A549 (cell line): ENCODE results near the gene BNIP3. TPM values are rescaled to one million over a fixed set of nuclear protein-coding genes. Genes with fewer than 3 reads are reported as not detected.

Source experiments
- ATAC-seq, 2 experiments: fragments of 200-7000 bp in 1 of 2; fragments of >200 bp in 1 of 2; cut with Nextera tagmentation in 1 of 2; cut with Tn5 transposase in 1 of 2; 3 replicates each; pipeline versions ENCODE4 v1.8.0 to v1.9.1; 2018 to 2020; ENCODE audit warnings: mild to moderate bottlenecking in 1 of 2, moderate library complexity in 1 of 2
- CTCF ChIA-PET: fragments of 300-600 bp; sonication (Branson Sonifier 250); formaldehyde crosslinking; extraction: SDS; loops from one replicate; lab custom pipeline; 2021; ENCODE audit warnings: antibody characterized with exemption, inconsistent platforms; lab: Yijun Ruan, JAX
- POLR2A ChIA-PET: fragments of 350-600 bp; formaldehyde crosslinking; extraction: SDS; loops from one replicate; lab custom pipeline; 2021; ENCODE audit warnings: antibody characterized with exemption, inconsistent platforms; lab: Yijun Ruan, JAX
- DNase-seq, 2 experiments: peaks; one replicate each; pipeline versions ENCODE4 v3.0.0 to v3.0.0-alpha.2; 2011 to 2016; ENCODE audit warnings: low read depth in 1 of 2, low spot score in 1 of 2
- FAIRE-seq: peaks from 2 replicates; lab custom pipeline; 2011; peaks lifted over from hg19 to GRCh38; lab: Jason Lieb, UNC
- H3K27ac ChIP-seq, 2 experiments: fragments of >200 bp; sonication (Bioruptor Twin); formaldehyde crosslinking; 3 replicates each; pipeline ENCODE4 v1.5.1; 2016 to 2017
- H3K4me1 ChIP-seq: fragments of >200 bp; sonication (Bioruptor Twin); formaldehyde crosslinking; 3 replicates; pipeline ENCODE4 v1.6.1; 2016
- H3K4me2 ChIP-seq: fragments of >200 bp; sonication (Bioruptor Twin); formaldehyde crosslinking; 3 replicates; pipeline ENCODE4 v1.6.1; 2016
- H3K4me3 ChIP-seq: fragments of >200 bp; sonication (Bioruptor Twin); formaldehyde crosslinking; 3 replicates; pipeline ENCODE4 v1.5.1; 2016
- H3K9me3 ChIP-seq: fragments of >200 bp; sonication (Bioruptor Twin); formaldehyde crosslinking; 3 replicates; pipeline ENCODE4 v1.6.1; 2016
- BCL3 ChIP-seq: fragments of >200 bp; sonication (Bioruptor Twin); formaldehyde crosslinking; IDR thresholded peaks from 3 replicates; pipeline ENCODE4 v1.6.1; 2016
- CBX8 ChIP-seq: fragments of 200-600 bp; sonication (generic); IDR thresholded peaks from 2 replicates; pipeline ENCODE4 v1.6.1; 2016
- CHD2 ChIP-seq: fragments of 150-350 bp; IDR thresholded peaks from 2 replicates; pipeline ENCODE4 v1.6.1; 2014; ENCODE audit warnings: low read length; ENCODE audit not compliant: partially characterized antibody
- EHMT2 ChIP-seq: fragments of 200-600 bp; sonication (generic); IDR thresholded peaks from 2 replicates; pipeline ENCODE4 v1.6.1; 2016; ENCODE audit warnings: antibody characterized with exemption, low read depth, mild to moderate bottlenecking, moderate library complexity
- EP300 ChIP-seq, 2 experiments: fragments of >200 bp; sonication (Bioruptor Twin); formaldehyde crosslinking; IDR thresholded peaks; 2 replicates in 1 of 2; 3 replicates in 1 of 2; pipeline ENCODE4 v1.6.1; 2016 to 2017
- ESRRA ChIP-seq: fragments of 150-350 bp; IDR thresholded peaks from 2 replicates; pipeline ENCODE4 v1.6.1; 2014; ENCODE audit warnings: mild to moderate bottlenecking, low read length, borderline replicate concordance
- FOXS1 ChIP-seq: fragments of 250-450 bp; sonication (Bioruptor Pico); IDR thresholded peaks from 2 replicates; pipeline ENCODE4 v1.5.0; 2020; ENCODE audit warnings: mild to moderate bottlenecking, moderate library complexity
- GATA3 ChIP-seq: IDR thresholded peaks from 2 replicates; pipeline ENCODE4 v1.6.1; 2012; ENCODE audit warnings: borderline replicate concordance
- HDAC2 ChIP-seq: fragments of 200-600 bp; sonication (generic); IDR thresholded peaks from 2 replicates; pipeline ENCODE4 v1.6.1; 2016
- HEYL ChIP-seq: fragments of 250-450 bp; sonication (Bioruptor Pico); IDR thresholded peaks from 2 replicates; pipeline ENCODE4 v1.8.0; 2021; ENCODE audit warnings: mild to moderate bottlenecking, moderate library complexity
- HMGXB4 ChIP-seq: fragments of 250-450 bp; sonication (Bioruptor Pico); IDR thresholded peaks from 2 replicates; pipeline ENCODE4 v1.5.0; 2021; ENCODE audit warnings: mild to moderate bottlenecking, moderate library complexity, borderline replicate concordance
- HOXB5 ChIP-seq: fragments of 250-450 bp; sonication (Bioruptor Pico); IDR thresholded peaks from 2 replicates; pipeline ENCODE4 v1.5.0; 2020; ENCODE audit warnings: mild to moderate bottlenecking, moderate library complexity
- JUNB ChIP-seq: fragments of >200 bp; sonication (Bioruptor Twin); formaldehyde crosslinking; IDR thresholded peaks from 2 replicates; pipeline ENCODE4 v1.6.1; 2016
- KDM1A ChIP-seq: fragments of 200-600 bp; sonication (generic); IDR thresholded peaks from 2 replicates; pipeline ENCODE4 v1.6.1; 2016; ENCODE audit warnings: low read depth, mild to moderate bottlenecking
- MAFK ChIP-seq: fragments of 450-650 bp; IDR thresholded peaks from 2 replicates; pipeline ENCODE4 v1.6.1; 2014; ENCODE audit not compliant: partially characterized antibody
- MAX ChIP-seq: IDR thresholded peaks from 2 replicates; pipeline ENCODE4 v1.6.1; 2012
- MAZ ChIP-seq: fragments of 150-350 bp; IDR thresholded peaks from 2 replicates; pipeline ENCODE4 v1.6.1; 2014; ENCODE audit warnings: antibody characterized with exemption, low read depth, low read length, borderline replicate concordance
- NFE2L2 ChIP-seq: fragments of 150-350 bp; conservative IDR thresholded peaks from 2 replicates; pipeline ENCODE4 v1.6.1; 2014; ENCODE audit warnings: low read length
- NPAS2 ChIP-seq: fragments of 250-450 bp; sonication (Bioruptor Pico); IDR thresholded peaks from 2 replicates; pipeline ENCODE4 v1.8.0; 2022; ENCODE audit warnings: mild to moderate bottlenecking, moderate library complexity, borderline replicate concordance
- PBX3 ChIP-seq: IDR thresholded peaks from 2 replicates; pipeline ENCODE4 v1.6.1; 2012
- POLR2A ChIP-seq: IDR thresholded peaks from 2 replicates; pipeline ENCODE4 v1.6.1; 2012; ENCODE audit warnings: mild to moderate bottlenecking, low read length
- RAD21 ChIP-seq, 2 experiments: fragments of >200 bp in 1 of 2; sonication (Bioruptor Twin) in 1 of 2; formaldehyde crosslinking in 1 of 2; IDR thresholded peaks in 1 of 2; conservative IDR thresholded peaks in 1 of 2; 2 replicates in 1 of 2; 3 replicates in 1 of 2; pipeline ENCODE4 v1.6.1; 2012 to 2018; ENCODE audit warnings: inconsistent platforms in 1 of 2
- RARB ChIP-seq: fragments of 250-450 bp; sonication (Bioruptor Pico); IDR thresholded peaks from 2 replicates; pipeline ENCODE4 v1.8.0; 2021; ENCODE audit warnings: mild to moderate bottlenecking, moderate library complexity
- RCOR1 ChIP-seq: fragments of 150-350 bp; IDR thresholded peaks from 2 replicates; pipeline ENCODE4 v1.6.1; 2014; ENCODE audit warnings: antibody characterized with exemption, low read length, low read depth
- RNF2 ChIP-seq: fragments of 200-600 bp; sonication (generic); IDR thresholded peaks from 2 replicates; pipeline ENCODE4 v1.6.1; 2016; ENCODE audit warnings: low read depth, mild to moderate bottlenecking, antibody characterized with exemption, moderate library complexity, borderline replicate concordance
- SMC3 ChIP-seq: fragments of >200 bp; sonication (Bioruptor Twin); formaldehyde crosslinking; IDR thresholded peaks from 3 replicates; pipeline ENCODE4 v1.6.1; 2018; ENCODE audit warnings: inconsistent platforms
- TP53 ChIP-seq: fragments of 250-450 bp; sonication (Bioruptor Pico); IDR thresholded peaks from 2 replicates; pipeline ENCODE4 v1.5.0; 2021; ENCODE audit warnings: mild to moderate bottlenecking, moderate library complexity
- USF2 ChIP-seq: fragments of 450-650 bp; IDR thresholded peaks from 2 replicates; pipeline ENCODE4 v1.6.1; 2014; ENCODE audit warnings: antibody characterized with exemption
- ZC3H11A ChIP-seq: fragments of 450-650 bp; IDR thresholded peaks from 2 replicates; pipeline ENCODE4 v1.6.1; 2014; ENCODE audit warnings: antibody characterized with exemption, mild to moderate bottlenecking
- ZFP36 ChIP-seq: fragments of 450-650 bp; IDR thresholded peaks from 2 replicates; pipeline ENCODE4 v1.6.1; 2014; ENCODE audit warnings: borderline replicate concordance; ENCODE audit not compliant: partially characterized antibody
- WGBS: methylation state at CpG from one replicate; pipeline ENCODE4 v1.1.6; 2017; ENCODE audit errors: missing lambda C conversion rate; 5-methylcytosine and 5-hydroxymethylcytosine counted together
- polyA plus RNA-seq, 4 experiments: library from polyadenylated mRNA; depleted of rRNA in 3 of 4; stranded (reverse); fragments of >200 nt; fragmentation: RNase III in 1 of 4; extraction: RNeasy Plus Mini Kit Qiagen cat#74134 plus additional on column Dnase treatment in 1 of 4; gene quantifications; 2 replicates in 3 of 4; 3 replicates in 1 of 4; pipeline ENCODE4 v1.2.3, GENCODE V29; 2011 to 2017
- TF ChIP-seq, protein P1 (sequence below): fragments of 250-450 bp; sonication (Bioruptor Pico); IDR thresholded peaks from 2 replicates; pipeline ENCODE4 v1.5.0; 2020; ENCODE audit warnings: low read depth, mild to moderate bottlenecking, moderate library complexity
- TF ChIP-seq, protein P2 (sequence below): IDR thresholded peaks from 2 replicates; pipeline ENCODE4 v1.6.1; 2012; ENCODE audit warnings: low read depth, borderline replicate concordance
- TF ChIP-seq, protein P3 (sequence below): fragments of >200 bp; sonication (Bioruptor Twin); formaldehyde crosslinking; IDR thresholded peaks from 3 replicates; pipeline ENCODE4 v1.5.1; 2016

The BNIP3 gene
- polyA plus RNA-seq, 2 of the 4 experiments (the other 2 are of a cell fraction): 46.9 to 51.2 TPM

- Histone ChIP-seq H3K4me1 (peaks cover 5% of the 10 kb centered on the region; the same call in 1 of the 3 replicates), H3K9me3 (no peaks in the 10 kb centered on the region), H3K4me2 (peak overlapping the region; percentile 88), H3K27ac (peak overlapping the region; percentile 31 to 49; a peak in 5 of 6 replicates), H3K4me3 (peak overlapping the region; percentile 39)
- TF ChIP-seq EP300 (IDR thresholded peaks at IDR 0.05) (no peak), ZC3H11A (no peak), TP53 (CRISPR knock-in tag) (no peak), MAX (peak; percentile 64), BCL3 (no peak), ESRRA (no peak), CHD2 (no peak), RCOR1 (no peak), NPAS2 (CRISPR knock-in tag) (no peak), MAZ (no peak), CBX8 (0 out of 2 replicates have a peak, but pooled peaks have one; percentile 62), RNF2 (peak; percentile 93), HDAC2 (no peak), PBX3 (no peak), HOXB5 (CRISPR knock-in tag) (no peak), NFE2L2 (no peak), SMC3 (peak; percentile 92), EHMT2 (no peak), USF2 (no peak), HMGXB4 (no peak), RARB (CRISPR knock-in tag) (no peak), KDM1A (no peak), MAFK (peak; percentile 6), GATA3 (no peak), FOXS1 (CRISPR knock-in tag) (no peak), POLR2A (no peak), JUNB (no peak), RAD21 (conservative IDR thresholded peaks at IDR 0.05 in 1 of 2, IDR thresholded peaks at IDR 0.05 in 1 of 2) (peak; percentile 89 to 92), ZFP36 (no peak), HEYL (no peak)
- TF ChIP-seq, protein P1, sequence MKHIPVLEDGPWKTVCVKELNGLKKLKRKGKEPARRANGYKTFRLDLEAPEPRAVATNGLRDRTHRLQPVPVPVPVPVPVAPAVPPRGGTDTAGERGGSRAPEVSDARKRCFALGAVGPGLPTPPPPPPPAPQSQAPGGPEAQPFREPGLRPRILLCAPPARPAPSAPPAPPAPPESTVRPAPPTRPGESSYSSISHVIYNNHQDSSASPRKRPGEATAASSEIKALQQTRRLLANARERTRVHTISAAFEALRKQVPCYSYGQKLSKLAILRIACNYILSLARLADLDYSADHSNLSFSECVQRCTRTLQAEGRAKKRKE (CRISPR knock-in tag): no peak
- TF ChIP-seq, protein P2, sequence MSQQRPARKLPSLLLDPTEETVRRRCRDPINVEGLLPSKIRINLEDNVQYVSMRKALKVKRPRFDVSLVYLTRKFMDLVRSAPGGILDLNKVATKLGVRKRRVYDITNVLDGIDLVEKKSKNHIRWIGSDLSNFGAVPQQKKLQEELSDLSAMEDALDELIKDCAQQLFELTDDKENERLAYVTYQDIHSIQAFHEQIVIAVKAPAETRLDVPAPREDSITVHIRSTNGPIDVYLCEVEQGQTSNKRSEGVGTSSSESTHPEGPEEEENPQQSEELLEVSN: no peak
- TF ChIP-seq, protein P3, sequence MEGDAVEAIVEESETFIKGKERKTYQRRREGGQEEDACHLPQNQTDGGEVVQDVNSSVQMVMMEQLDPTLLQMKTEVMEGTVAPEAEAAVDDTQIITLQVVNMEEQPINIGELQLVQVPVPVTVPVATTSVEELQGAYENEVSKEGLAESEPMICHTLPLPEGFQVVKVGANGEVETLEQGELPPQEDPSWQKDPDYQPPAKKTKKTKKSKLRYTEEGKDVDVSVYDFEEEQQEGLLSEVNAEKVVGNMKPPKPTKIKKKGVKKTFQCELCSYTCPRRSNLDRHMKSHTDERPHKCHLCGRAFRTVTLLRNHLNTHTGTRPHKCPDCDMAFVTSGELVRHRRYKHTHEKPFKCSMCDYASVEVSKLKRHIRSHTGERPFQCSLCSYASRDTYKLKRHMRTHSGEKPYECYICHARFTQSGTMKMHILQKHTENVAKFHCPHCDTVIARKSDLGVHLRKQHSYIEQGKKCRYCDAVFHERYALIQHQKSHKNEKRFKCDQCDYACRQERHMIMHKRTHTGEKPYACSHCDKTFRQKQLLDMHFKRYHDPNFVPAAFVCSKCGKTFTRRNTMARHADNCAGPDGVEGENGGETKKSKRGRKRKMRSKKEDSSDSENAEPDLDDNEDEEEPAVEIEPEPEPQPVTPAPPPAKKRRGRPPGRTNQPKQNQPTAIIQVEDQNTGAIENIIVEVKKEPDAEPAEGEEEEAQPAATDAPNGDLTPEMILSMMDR: peak; percentile 92
- DNase-seq (peak; percentile 83 to 85), ATAC-seq (peak; percentile 87 to 95), FAIRE-seq (peak; percentile 96)
- CTCF ChIA-PET: interaction anchor here (0.6 to 7.6 kb wide), 69 partner anchors 9 to 1897 kb away, joined by 3 to 104 read pairs (median 5); partner anchors contain the start of genes BNIP3 and PPP2R2D
- POLR2A ChIA-PET: no interaction called here
- 6% methylated on average over 36 of the region's 36 CpGs for WGBS
These were observed 41.5 kb upstream of the BNIP3 start for GRCh38 chr10:132023092-132023811.
